Measurements from ENCODE around the gene ZMYND8. TPM values are rescaled to one million over a fixed set of nuclear protein-coding genes. Genes with fewer than 3 reads are reported as not detected.

The ZMYND8 gene
- total and polyA plus RNA-seq, 2 of the 8 experiments (the other 6 are each of a cell fraction or from before 2014, with no cell fraction given): 50.5 to 163 TPM

- H3K79me1 ChIP-seq (ENCODE audit: low read depth, low read length): no peaks in the 10 kb centered on the region; the same call in 1 of the 2 replicates
- WGBS, 2 experiments (ENCODE audit: extremely low coverage in 1 of 2, insufficient coverage in 1 of 2, insufficient read length in 1 of 2, insufficient replicate concordance in 2 of 2, low coverage in 1 of 2, low lambda C conversion rate in 2 of 2, missing lambda C conversion rate in 1 of 2): 91% methylated on average over 18 of the region's 18 CpGs; no CpG with 5 or more reads in 1 of the 2 experiments
- H3K79me2 ChIP-seq (ENCODE audit: control insufficient read depth in 1 of 2, insufficient read depth in 2 of 2, low read length in 2 of 2): peaks cover 3 to 5% of the 10 kb centered on the region in 2 experiments; a peak in 2 of 4 replicates
- no peak overlapping the region for H4K8ac ChIP-seq (ENCODE audit: extremely low read depth, insufficient read depth, low read length)
- H2AK5ac ChIP-seq (ENCODE audit: low read depth, low read length): no peak overlapping the region
- no peak overlapping the region for H3K18ac ChIP-seq (ENCODE audit: extremely low read depth, low read length)
- no peak overlapping the region for H3K27ac ChIP-seq (ENCODE audit: low read depth, low read length)
- H3K14ac ChIP-seq (ENCODE audit: insufficient read length): no peak overlapping the region
- peaks cover 4 to 6% of the 10 kb centered on the region in 2 experiments for H4K20me1 ChIP-seq (replicated peaks in 1 of 2; ENCODE audit: control insufficient read depth in 1 of 2, insufficient read depth in 2 of 2, low read length in 2 of 2)
- no peak overlapping the region for H3K4me3 ChIP-seq (ENCODE audit: extremely low read depth in 1 of 4, insufficient read depth in 2 of 4, low read depth in 3 of 4, low read length in 4 of 4)
- peaks cover 0 to 17% (median 6%) of the 10 kb centered on the region in 4 experiments; a peak in 6 of 7 replicates for H3K4me1 ChIP-seq (replicated peaks in 1 of 4; ENCODE audit: control insufficient read depth in 3 of 4, insufficient read depth in 4 of 4, low read length in 3 of 4)
- no peaks in the 10 kb centered on the region for H3K23me2 ChIP-seq (ENCODE audit: low read depth, low read length)
- no peak overlapping the region for H3K4ac ChIP-seq (replicated peaks; ENCODE audit: insufficient read length, low read depth, low read length)
- H2BK15ac ChIP-seq (ENCODE audit: low read length): no peak overlapping the region
- no peak overlapping the region for H3K4me2 ChIP-seq (ENCODE audit: insufficient read depth in 1 of 2, low read depth in 2 of 2, low read length in 2 of 2)
- DNase-seq (ENCODE audit: low read depth in 1 of 2, low spot score in 2 of 2) (no peak), FAIRE-seq (no peak)
- H2BK12ac ChIP-seq (ENCODE audit: low read depth, low read length): no peak overlapping the region
- CTCF ChIA-PET (ENCODE audit: partially characterized antibody): interaction anchor here (1.0 to 1.3 kb wide), 3 partner anchors 9 to 64 kb away, joined by 3 to 5 read pairs (median 4); no protein-coding TSS in a partner anchor
- no peak overlapping the region for H3K23ac ChIP-seq (ENCODE audit: insufficient read length)
- H3K9me3 ChIP-seq (ENCODE audit: insufficient read depth in 2 of 2, low read depth in 1 of 2, low read length in 1 of 2): no peaks in the 10 kb centered on the region
- H3K9ac ChIP-seq (replicated peaks in 1 of 4; ENCODE audit: extremely low read depth in 1 of 4, low read depth in 3 of 4, low read length in 3 of 4): no peak overlapping the region
- POLR2A ChIA-PET (ENCODE audit: partially characterized antibody): interaction anchor here (0.9 kb wide), 1 partner anchor 13 kb away, joined by 3 read pairs; no protein-coding TSS in a partner anchor
- no peak overlapping the region for H3K56ac ChIP-seq (replicated peaks; ENCODE audit: insufficient read length, low read depth, low read length)
- no peak overlapping the region for H2BK20ac ChIP-seq (ENCODE audit: low read length)
- no peak overlapping the region for H2BK5ac ChIP-seq (ENCODE audit: low read depth, low read length)
- no peaks in the 10 kb centered on the region for H3K27me3 ChIP-seq (replicated peaks in 1 of 4; ENCODE audit: control insufficient read depth in 3 of 4, extremely low read depth in 1 of 4, insufficient read depth in 3 of 4, low read length in 3 of 4)
- no peak overlapping the region for H2BK120ac ChIP-seq (replicated peaks; ENCODE audit: low read depth, low read length)
- H3K36me3 ChIP-seq (ENCODE audit: control insufficient read depth in 2 of 4, insufficient read depth in 4 of 4, low read length in 3 of 4): peaks cover 12 to 53% (median 43%) of the 10 kb centered on the region in 4 experiments; a peak in 7 of 8 replicates
- H4K91ac ChIP-seq (replicated peaks; ENCODE audit: insufficient read length, low read length): no peak overlapping the region
- no peak overlapping the region for H2AFZ ChIP-seq (ENCODE audit: low read length)
- TF ChIP-seq POLR2A (IDR thresholded peaks at IDR 0.05; ENCODE audit: control extremely low read depth in 1 of 2, low read depth in 2 of 2, low read length in 2 of 2) (peak in 1 of 2 experiments; percentile 61; a peak in 1 of 3 replicates), POLR2AphosphoS5 (IDR thresholded peaks at IDR 0.05; ENCODE audit: low read depth, low read length) (peak; percentile 84), RAD21 (IDR thresholded peaks at IDR 0.05 in 1 of 2, conservative IDR thresholded peaks at IDR 0.05 in 1 of 2; ENCODE audit: low read depth in 2 of 2, low read length in 2 of 2) (no peak), KDM1A (IDR thresholded peaks at IDR 0.05; ENCODE audit: borderline replicate concordance, low read length) (no peak)
- H4K5ac ChIP-seq (ENCODE audit: insufficient read length, low read depth, low read length): no peak overlapping the region
Observed at GRCh38 chr20:47208534-47209174, 147.8 kb downstream of the ZMYND8 start.

All from H1 (cell line).